Breast epithelium (tissue), 3 donors: Measurements from ENCODE around the gene MGST3.
"Not testable (repeated sequence)": the region's sequence is repeated elsewhere in the genome, so short reads cannot be mapped to it uniquely, and the experiment has no call there.

Experiments used
- POLR2A ChIP-seq: fragments of 450-650 bp; IDR thresholded peaks from one replicate; pipeline ENCODE4 v1.6.1; 2016; ENCODE audit warnings: antibody characterized with exemption, mild to moderate bottlenecking, moderate library complexity
- POLR2AphosphoS5 ChIP-seq, 3 donors: sonication (generic); formaldehyde crosslinking; IDR thresholded peaks; one replicate each; pipeline ENCODE4 v1.6.1; 2017; ENCODE audit warnings: antibody characterized with exemption in 3 of 3
- TF ChIP-seq, protein P1 (sequence below), 3 donors: fragments of 450-650 bp; IDR thresholded peaks; one replicate each; pipeline ENCODE4 v1.5.1; 2016 to 2017; ENCODE audit warnings: antibody characterized with exemption in 3 of 3, mild to moderate bottlenecking in 3 of 3, moderate library complexity in 3 of 3

DNA sequence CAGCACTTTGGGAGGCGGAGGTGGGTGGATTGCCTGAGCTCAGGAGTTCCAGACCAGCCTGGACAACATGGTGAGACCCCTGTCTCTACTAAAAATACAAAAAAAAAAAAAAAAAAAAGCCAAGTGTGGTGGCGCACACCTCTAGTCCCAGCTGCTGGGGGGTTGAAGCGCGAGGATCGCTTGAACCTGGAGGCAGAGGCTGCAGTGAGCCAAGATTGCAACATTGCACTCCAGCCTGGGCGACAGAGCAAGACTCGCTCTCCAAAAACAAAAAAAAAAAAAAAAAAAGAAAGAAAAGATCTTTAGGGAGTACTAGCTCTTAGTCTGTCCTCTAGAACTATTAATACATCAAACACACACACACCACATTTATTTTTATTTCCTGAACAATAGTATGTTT lies 70.9 kb downstream of the MGST3 start:
- TF ChIP-seq, protein P1, sequence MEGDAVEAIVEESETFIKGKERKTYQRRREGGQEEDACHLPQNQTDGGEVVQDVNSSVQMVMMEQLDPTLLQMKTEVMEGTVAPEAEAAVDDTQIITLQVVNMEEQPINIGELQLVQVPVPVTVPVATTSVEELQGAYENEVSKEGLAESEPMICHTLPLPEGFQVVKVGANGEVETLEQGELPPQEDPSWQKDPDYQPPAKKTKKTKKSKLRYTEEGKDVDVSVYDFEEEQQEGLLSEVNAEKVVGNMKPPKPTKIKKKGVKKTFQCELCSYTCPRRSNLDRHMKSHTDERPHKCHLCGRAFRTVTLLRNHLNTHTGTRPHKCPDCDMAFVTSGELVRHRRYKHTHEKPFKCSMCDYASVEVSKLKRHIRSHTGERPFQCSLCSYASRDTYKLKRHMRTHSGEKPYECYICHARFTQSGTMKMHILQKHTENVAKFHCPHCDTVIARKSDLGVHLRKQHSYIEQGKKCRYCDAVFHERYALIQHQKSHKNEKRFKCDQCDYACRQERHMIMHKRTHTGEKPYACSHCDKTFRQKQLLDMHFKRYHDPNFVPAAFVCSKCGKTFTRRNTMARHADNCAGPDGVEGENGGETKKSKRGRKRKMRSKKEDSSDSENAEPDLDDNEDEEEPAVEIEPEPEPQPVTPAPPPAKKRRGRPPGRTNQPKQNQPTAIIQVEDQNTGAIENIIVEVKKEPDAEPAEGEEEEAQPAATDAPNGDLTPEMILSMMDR (IDR thresholded peaks at IDR 0.05), result not testable (repeated sequence)
- TF ChIP-seq POLR2AphosphoS5 (IDR thresholded peaks at IDR 0.05); POLR2A: not testable (repeated sequence)
